Medulla oblongata (tissue), 1 donor: ENCODE results near the gene PDZD11.
"Not testable (repeated sequence)": the region's sequence is repeated elsewhere in the genome, so short reads cannot be mapped to it uniquely, and the experiment has no call there.

Experiments
- DNase-seq: peaks from one replicate; pipeline ENCODE4 v3.0.0-alpha.2; 2015; ENCODE audit errors: extremely low spot score

The PDZD11 gene

DNA sequence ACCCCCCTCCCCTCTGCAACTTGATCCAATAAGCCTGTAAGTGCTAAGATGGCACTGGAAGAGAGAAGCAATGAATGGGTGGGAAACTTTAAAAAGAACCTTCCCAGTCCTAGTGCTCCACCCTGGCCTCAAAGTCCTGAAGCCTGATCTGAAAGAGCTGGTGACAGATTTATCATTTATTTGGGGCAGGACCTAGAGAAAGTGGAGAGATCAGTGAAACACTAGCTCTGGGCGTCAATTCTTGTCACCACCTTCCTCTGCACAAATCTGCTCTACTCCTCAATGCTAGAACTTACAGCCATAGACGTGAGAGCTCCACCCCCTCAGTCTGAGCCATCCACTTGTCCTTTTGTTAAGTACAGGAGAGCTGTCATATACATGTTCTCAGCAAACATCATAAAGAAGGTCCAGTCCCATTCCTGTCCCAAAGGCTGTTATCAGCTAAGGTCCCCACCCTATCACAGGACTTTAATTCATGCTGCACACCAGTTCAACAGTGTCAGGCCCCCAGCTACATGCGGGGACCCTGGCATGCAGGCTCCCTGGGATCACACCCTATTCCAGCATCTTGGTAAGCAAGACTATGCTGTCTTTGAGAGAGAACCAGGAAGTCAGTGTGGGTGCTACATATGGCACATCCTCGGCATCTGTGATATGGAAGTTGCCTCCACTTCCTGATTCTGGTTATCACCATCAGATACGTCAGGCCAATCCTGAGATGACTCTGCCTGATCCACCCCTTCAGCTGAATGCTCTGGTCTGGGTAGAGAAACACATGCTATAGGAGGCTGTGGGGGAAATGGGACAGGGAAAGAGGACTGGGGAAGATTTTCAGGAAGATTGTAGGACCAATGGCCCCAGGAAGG, 32.1 kb downstream of the PDZD11 start:
- DNase-seq = no peak

GRCh38 chrX:70255452-70255851, 34.3 kb downstream of the PDZD11 start:
- no peak for DNase-seq

- no peak for DNase-seq
Observed at GRCh38 chrX:70254909-70255308, 34.8 kb downstream of the PDZD11 start.

GRCh38 chrX:70254063-70254400, 35.7 kb downstream of the PDZD11 start:
- DNase-seq = no peak

DNA sequence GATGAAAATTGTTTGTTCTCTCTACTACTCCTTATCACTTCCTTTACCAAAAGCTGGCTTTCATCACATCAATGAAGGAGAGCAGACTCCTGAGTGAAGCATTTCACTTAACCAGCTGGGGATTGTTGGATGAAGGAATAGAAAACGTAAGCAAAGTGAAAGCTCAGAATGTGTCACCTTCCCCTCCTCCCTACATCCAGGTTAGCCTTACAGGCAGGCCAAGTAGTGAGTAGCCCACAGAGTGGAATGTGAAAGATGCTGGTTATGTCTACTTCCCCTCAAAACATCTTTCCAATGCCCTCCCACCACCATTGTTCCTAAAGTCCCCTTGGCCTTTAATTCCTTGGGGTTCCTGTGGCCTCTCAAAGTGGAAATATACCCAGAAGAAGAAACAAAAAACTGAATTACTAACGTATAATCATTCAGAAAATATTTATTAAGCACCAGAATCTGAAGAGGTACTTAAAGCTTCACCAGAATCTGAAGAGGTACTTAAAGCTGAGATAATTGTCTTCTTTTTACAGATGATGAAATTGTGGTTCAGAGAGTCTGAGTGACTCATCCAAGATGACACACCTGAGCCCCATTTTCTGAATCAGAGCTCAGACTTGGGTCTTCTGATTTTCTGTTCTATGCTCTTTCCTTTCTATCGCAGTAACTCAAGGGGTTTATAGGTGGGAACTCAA, 36.2 kb downstream of the PDZD11 start:
- no peak for DNase-seq

- no peak for DNase-seq
Observed at GRCh38 chrX:70252491-70252890, 37.2 kb downstream of the PDZD11 start.

DNA sequence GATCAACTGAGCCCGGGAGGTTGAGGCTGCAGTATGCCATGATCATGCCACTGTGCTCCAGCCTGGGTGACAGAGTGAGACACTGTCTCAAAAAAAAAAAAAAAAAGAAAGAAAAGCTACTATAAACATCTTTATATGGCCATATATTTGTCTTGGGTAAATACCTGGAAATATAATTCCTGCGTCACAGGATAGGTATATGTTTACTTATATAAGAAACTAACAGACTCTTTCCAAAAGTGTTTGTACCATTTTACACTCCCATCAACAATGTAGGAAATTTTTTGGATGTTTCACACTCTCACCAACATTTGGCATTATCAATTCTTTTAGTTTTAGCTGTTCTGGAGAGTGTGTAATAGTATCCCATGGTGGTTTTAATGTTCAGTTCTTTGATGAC, 42.5 kb downstream of the PDZD11 start:
- DNase-seq = no peak

DNA sequence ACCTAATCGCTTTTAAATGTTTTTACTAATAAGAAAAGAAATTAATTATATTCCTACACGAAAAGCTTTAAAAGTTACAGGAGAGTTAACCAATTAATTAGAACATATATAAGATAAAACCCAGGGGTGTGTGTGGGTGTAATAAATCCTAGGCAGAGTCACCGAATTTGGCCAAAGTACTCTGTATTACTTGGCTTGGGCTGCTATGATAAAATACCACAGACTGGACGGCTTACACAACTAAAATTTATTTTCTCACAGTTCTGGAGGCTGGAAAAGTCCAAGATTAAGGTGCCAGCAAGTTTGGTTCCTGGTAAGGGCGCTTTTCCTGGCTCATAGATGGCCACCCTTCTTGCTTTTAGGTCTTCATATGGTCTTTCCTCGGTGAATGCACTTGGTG, 44.8 kb downstream of the PDZD11 start:
- DNase-seq = no peak

- not testable (repeated sequence) for DNase-seq
Observed at GRCh38 chrX:70243601-70244000, 46.1 kb downstream of the PDZD11 start.

GRCh38 chrX:70241501-70241900, 48.2 kb downstream of the PDZD11 start:
- DNase-seq = no peak

- no peak for DNase-seq
Observed at GRCh38 chrX:70240751-70241150, 49.0 kb downstream of the PDZD11 start.
